Gastroesophageal sphincter (tissue), 2 donors: ENCODE data around the gene ECE2.

Experiments used
- POLR2A ChIP-seq, 2 donors: fragments of 450-650 bp; IDR thresholded peaks; one replicate each; pipeline ENCODE4 v1.6.1; 2017; ENCODE audit warnings: antibody characterized with exemption in 2 of 2, mild to moderate bottlenecking in 2 of 2, moderate library complexity in 1 of 2
- POLR2AphosphoS5 ChIP-seq: sonication (generic); formaldehyde crosslinking; IDR thresholded peaks from one replicate; pipeline ENCODE4 v1.6.1; 2017; ENCODE audit warnings: antibody characterized with exemption

DNA sequence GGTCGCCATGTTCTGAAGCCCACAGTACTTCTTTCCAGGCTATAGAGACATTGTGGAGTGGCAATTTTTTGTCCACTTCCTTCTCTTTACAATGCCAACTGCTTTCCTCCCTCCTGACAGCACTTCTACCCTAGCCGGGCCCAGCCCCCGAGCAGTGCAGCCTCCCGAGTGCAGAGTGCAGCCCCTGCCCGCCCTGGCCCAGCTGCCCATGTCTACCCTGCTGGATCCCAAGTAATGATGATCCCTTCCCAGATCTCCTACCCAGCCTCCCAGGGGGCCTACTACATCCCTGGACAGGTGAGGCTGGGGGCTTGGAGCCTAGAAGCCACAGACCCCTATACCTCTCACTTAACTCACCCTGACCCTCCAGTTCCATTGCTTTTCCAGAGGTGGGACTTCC, 41.4 kb downstream of the ECE2 start:
- TF ChIP-seq POLR2A (IDR thresholded peaks at IDR 0.05), result no peak
- TF ChIP-seq POLR2AphosphoS5, result no peak
